ENCODE measurements around the gene LRMDA. TPM values are rescaled to one million over a fixed set of nuclear protein-coding genes. Genes with fewer than 3 reads are reported as not detected.

LRMDA gene
- total RNA-seq, 1 donor = 32.6 TPM

DNA sequence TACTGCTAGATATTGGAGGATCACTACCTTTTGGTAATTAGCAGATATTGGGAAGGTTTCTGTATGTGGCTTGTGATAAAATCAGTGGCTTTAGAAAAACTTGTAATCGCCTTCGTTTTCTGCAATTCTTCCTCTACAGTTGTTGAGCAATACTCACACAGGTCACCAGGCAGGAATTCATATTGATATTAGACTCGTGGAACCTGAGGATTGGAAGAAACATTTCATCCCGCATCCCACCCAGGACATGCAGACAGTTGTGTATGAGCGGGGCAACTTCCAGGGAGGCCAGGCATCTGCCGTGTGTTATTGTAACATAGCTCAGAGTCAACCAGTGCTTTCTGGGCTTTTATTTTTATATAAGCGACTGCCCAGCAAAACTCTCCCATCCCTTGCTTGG lies 821.3 kb downstream of the LRMDA start:
- DNase-seq (ENCODE audit: low read depth in 2 of 3, low spot score in 2 of 3) = no peak

DNA sequence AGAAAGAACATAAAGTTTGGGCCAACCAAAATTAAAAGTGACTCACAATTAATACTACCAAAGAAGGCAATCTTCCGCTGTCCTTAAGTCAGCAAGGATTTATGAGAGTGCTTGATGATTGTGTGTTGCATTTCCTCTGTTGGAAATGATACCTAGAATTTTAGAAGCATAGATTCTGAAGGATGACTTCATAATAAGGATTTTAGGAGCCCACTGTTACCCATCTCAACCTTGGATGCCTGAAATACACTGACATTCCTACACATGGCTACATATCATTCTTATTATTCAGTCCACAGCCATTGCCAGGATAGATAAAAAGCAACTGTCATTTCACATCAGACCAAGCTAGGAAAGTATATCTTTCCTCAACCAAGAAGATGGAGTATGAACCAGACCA lies 823.8 kb downstream of the LRMDA start:
- DNase-seq (ENCODE audit: low read depth in 2 of 3, low spot score in 2 of 3) = no peak

DNA sequence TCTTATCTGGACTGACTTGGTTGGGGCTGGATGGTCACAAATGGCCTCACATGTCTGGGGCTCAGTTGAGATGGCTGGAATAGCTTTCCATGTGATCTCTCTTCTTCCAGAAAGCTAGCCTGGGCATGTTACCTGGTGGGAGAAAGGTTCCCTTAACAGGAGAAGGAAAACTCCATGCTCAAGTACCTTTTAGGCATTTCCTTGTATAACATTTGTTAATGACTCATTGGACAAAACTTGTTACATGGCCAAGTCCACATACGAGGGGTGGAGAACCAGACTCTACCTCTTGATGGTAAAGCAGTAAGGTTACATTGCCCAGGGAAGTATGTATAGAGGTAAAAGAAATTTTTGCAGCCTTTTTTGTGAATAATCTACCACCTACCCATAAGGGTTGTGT lies 826.4 kb downstream of the LRMDA start:
- DNase-seq (ENCODE audit: low read depth in 2 of 3, low spot score in 2 of 3) = no peak

DNA sequence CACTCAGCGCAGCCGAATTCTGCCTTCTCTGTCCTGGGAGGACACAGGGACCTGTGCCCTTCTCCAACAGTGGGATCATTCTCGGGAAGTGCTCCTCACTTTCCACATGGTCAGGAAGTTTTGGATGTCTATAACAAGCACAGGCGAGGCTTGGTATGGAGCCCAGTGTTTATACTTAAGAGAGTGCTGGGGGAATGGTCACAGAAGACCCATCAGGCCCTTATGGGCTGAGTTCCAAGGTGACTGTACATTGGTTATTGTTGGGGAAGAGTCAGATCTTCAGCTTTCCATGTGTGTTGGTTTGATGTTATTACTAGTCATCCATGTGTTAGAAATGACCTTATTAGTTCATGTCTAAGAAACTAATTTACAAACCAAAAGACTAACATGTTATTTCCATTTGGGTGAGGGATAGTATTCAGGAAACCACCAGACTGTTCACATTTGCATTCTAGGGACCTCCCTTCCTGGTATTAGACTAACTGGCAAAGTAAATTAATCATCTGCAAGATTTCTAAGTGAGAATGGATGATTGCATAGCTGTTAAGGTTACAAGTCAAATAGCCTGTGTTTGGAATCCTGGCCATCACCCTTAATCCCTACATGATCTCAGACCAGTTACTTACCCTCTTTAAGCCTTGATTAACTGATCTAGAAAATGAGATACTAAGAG lies 834.2 kb downstream of the LRMDA start:
- DNase-seq (ENCODE audit: low read depth in 2 of 3, low spot score in 2 of 3) = no peak

DNA sequence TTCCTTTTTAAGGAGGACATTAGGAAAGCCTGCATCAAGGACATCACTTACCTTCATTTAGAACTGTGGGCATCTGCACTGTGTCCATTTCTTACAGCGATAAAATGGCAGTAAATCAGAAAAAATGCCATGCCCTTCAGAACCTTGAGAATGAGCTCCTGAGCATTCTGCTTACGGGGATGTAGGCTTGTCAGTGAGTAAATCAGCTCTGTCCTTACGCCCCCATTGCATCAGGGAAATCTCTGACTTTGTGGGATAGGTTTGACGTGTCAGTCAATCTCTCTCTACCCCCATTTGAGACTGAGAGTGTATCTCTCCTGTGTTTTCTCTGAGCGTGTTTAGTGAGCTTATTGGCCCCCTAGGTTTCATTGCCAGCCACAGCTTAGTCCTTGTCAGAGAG lies 837.1 kb downstream of the LRMDA start:
- DNase-seq (ENCODE audit: low read depth in 2 of 3, low spot score in 2 of 3) = no peak

DNA sequence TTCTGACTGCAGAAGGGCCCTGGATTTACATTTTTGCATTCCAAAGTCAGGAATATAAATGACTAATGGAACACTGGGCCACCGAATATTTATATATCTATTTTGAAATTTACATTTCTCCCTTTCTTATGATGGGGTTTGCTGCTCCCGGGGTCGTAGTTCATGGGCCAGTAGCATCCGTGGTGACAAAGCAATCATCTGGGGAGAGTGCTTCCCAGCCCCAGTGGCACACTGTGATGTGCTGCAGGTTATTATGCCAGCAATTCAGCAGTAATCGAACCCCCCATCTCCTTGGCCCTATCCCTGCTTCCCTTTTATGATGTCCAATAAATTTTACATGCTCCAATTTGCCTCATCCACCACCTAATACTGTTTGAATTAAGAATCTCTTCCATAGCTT lies 837.5 kb downstream of the LRMDA start:
- DNase-seq (ENCODE audit: low read depth in 2 of 3, low spot score in 2 of 3) = no peak

DNA sequence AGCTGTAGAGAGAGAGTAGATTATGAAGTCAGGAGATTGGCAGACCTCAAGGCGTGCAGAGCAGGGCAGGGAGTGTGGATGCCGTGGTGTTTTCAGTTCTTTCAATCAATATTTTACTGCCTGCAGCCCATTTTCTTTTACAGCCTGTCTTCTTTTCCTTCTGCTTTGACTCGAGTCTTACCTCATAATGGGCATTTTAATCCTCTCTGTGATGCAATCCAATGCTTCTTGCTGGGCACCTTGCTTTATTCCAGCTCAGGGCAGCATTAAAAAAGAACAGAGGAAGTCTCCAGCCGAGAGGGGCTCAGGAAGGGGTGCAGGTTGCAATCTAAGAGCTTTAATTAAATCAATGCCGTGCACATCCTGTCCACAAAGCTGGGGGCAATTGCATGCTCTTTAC lies 839.0 kb downstream of the LRMDA start:
- no peak for DNase-seq (ENCODE audit: low read depth in 2 of 3, low spot score in 2 of 3)

DNA sequence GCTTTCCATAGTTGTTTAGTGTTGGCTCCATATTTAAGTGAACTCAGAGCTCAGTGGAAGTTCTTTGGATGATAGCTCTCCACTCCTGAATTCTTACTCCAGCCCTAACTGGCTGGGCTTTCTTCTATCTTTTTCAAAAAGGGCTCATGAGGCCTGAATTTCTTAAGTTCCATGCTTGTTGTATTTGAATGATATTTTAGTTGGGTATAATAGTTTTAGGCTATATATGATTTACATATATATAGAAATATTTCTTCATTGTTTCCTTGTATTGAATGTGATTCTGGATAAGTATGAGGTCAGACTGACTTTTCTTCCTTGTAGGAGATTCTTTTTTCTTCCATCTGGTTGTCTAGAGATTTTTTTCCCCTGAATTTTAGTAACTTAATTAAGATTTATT lies 843.5 kb downstream of the LRMDA start:
- DNase-seq (ENCODE audit: low read depth in 2 of 3, low spot score in 2 of 3) = no peak

DNA sequence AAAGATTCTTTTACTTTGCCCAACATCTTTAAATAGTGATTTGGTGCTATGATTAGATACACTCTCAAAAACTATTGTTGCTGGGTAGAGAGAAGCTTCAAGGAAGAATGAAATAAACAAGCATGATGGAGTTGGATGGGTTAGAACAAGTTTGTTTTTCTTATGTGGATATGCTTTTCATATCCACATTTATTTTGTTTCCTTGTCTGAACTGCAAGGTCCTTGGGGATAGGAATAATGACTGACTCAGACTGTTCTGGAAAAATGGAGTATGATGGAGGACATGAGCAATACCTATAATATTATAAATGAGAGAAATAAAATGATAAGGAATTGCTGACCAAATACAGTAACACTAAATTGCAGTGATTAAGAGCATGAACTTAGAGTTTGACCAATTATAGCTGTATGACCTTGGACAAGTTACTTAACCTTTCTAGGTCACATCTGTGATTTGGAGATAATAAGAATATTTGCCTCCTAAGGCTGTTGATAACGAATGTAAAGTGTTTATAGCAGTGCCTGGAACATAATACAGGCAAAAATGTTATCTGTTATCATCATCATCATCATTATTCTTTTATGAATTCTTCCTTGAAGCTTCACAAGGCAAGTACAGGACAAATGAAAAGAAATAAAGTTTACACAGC lies 847.5 kb downstream of the LRMDA start:
- DNase-seq (ENCODE audit: low read depth in 2 of 3, low spot score in 2 of 3) = no peak

DNA sequence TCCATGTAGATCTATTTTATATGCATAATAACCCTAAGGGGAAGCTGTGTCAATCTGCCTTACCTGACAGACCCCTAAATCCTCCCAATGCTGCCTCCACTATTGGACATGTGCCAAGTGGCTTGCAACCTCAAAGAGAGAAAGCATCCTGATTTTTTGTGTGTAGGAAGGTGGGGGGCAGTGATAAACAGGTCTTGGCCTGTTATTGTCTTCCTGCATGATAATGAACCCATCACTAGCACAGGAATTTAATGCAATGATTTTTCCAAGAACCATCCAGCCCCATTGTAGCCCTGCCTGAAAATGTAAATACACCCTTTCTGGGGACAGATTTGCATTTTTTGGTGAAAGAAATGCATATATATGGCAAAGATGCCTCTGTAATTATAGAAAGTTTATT lies 850.2 kb downstream of the LRMDA start:
- peak in 1 of 3 donors; percentile 16 for DNase-seq (ENCODE audit: low read depth in 2 of 3, low spot score in 2 of 3)

DNA sequence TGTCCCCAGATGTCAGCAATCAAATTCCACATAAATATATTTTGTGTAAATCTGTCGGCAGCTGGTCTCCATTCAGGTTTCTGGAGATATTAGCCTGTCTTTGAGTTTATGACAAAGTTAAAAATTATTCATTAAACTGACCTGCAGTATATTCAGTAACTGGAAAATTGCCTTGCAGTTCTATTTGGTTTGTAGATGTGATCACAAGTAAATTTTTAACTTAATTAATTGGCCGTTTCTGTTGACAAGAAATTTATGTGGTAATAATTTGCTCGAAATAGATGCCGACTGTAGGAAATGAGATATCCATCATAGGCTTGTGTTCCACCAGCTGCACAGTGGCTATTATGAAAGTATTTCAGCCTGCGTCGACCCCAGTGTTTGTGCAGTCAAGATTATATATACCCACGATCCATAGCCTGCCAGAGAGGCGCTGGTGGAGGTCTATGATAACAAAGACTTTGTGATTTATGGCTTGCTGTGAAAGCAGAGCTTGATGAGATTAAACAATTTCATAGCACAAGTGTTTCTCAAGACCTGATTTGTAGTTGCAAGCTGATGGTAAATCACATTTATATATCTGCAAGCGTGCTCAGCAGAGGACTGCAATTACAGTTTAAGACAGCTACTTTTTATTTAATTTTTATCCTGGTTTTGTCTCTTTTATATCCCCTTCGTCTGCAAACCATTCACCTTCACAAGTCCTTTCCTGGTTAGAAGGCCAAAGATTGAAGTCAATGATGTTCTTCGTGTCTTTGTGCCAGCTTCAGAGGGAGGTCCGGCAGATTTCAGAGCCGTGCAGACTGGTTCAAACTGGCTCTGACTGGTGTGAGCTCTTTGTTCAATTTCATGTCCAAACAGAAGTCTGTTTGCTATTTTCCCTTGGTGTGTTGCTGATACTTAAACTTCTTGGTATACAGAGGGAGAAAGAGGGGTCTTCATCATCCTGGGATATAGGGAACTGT lies 850.9 kb downstream of the LRMDA start:
- peak in 2 of 3 donors; percentile 83 to 97 for DNase-seq (ENCODE audit: low read depth in 2 of 3, low spot score in 2 of 3)

DNA sequence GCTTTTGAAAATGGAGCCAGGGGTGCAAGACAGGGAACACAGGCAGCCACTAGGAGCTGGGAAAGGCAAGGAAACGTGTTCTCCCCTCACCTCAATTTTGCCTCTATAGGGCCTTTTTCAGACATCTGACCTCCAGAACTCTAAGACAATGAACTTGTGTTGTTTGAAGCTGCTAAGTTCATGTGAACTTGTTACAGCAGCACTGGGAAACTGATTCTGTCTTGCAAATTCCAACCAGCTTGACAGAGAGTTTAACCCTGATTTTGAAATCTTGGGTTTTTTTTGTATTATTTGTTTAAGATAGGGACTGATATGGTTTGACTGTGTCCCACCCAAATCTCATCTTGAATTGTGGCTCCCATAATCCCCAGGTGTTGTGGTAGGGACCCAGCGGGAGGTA lies 852.9 kb downstream of the LRMDA start:
- no peak for DNase-seq (ENCODE audit: low read depth in 2 of 3, low spot score in 2 of 3)

DNA sequence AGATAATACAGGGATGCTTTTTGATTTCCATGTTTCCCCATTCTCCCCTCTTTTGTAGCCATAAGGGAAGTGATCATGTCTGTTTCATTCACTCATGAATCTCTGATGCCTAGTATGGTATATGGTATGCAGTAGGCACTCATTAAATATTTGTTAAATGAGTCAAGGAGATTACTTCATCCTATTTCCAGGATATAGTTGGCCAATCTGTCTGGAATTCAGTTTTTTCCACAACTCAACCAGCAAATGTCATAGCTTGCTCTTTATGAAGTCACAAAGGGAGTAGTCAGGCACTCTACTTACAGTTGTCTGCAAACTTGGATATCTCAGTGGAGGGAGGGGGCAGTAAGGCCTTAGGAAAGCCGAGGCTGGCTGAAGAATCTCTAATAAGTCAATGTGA lies 853.6 kb downstream of the LRMDA start:
- DNase-seq (ENCODE audit: low read depth in 2 of 3, low spot score in 2 of 3) = no peak

DNA sequence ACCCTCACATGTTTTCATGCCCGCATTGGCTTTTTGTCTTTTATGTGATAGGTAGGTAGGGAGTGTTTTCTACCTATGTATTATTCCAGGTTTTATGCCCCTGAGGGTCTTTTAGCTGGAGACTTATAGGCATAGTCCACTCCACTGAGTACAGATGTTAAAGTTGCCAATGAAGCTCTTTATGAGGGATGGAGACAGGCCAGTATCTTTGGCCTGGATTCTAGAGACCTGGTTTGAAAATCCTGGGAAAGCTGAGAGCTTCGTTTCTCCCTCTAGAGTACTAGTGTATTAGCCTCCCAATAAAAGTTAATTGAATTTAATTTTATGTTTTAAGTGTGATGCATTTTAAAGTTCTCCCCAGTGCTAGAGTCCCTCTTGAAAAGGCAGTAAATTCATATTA lies 854.1 kb downstream of the LRMDA start:
- DNase-seq (ENCODE audit: low read depth in 2 of 3, low spot score in 2 of 3) = no peak

DNA sequence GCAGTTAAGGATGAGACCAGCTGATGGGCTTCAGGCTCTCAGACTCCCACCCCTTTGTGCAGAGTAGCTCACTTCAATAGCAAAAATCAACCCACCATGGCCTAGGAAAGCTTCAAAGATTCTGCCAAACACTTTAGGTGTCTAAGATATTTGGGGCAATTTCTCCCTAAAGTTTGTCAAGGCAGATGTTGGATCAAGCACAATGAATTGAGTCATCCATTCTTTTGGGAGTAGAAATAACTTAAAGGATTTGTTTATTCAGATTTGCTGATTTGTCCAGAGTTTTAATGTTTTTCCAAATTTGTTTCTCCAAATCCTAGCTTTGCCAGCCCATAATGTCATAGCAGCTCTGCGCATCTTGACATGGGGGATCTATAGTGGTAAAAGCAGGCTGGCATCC lies 855.1 kb downstream of the LRMDA start:
- no peak for DNase-seq (ENCODE audit: low read depth in 2 of 3, low spot score in 2 of 3)

DNA sequence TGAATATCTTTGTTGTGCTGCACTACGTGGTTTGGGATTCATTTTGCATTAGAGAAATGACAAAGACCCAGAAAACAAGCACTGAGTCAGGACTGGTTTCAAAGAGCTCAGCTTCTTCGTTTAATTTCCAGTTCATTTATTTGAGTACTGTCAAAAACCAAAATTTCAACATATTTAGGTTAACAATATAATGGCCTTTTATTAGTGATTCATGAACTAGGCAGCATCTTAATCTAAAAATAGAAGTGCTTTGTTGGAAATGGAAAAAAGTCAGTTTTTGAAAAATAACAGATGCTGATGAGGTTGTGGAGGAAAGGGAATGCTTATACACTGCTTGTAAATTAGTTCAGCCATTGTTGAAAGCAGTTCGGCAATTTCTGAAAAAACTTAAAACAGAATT lies 856.4 kb downstream of the LRMDA start:
- DNase-seq (ENCODE audit: low read depth in 2 of 3, low spot score in 2 of 3) = no peak

DNA sequence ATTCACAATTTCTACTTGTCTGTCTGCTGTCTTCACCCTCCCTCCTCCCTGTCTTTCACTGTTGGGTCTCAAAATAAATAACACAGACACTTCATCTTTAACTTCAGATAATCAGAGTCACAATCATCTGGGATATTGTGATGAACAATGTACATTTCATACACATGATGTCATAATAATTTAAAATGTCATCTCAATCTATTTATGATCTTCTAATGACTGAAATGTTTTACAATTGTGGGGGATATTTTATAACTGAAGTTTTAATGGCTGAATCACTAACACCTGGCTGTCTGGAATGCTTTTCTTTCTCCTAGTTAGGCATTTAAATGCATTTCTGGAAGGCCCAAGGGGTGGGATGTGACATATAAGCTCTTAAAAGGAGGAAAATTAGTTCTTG lies 859.8 kb downstream of the LRMDA start:
- DNase-seq (ENCODE audit: low read depth in 2 of 3, low spot score in 2 of 3) = no peak

DNA sequence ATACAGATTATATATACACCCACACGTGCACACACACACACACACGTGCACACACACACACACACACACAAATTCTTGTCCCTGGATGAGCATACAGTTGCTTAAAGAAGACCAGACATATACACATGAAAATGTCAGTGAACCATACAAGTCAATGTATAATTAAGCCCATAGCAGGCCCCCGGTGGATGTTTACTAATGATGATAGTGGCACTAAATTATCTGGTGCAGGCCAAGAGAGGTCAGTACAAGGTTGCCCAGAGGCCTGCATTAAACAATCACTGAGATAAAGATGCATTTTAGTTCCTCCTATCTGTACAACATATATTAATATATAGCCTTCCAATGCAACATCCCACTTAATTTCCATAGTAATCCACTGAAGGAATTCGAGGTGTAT lies 860.5 kb downstream of the LRMDA start:
- DNase-seq (ENCODE audit: low read depth in 2 of 3, low spot score in 2 of 3) = no peak

DNA sequence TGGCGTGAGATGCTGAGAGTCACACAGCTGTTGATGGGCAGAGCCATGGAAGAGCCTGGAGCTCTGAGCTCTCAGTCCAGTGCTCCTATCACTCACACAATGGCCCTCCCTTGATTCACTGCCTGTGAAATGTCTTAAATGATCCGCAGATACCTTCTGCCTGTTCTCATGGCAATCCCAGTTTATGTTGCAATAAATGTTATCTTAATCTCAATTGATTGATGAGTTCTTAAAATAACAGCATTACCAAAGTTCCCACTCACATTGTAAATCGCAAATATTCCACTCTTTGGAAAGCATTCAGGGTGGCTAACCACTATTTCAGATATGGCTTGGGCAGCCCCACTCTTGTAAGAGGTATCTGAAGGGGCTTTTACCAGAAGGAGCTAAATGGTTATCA lies 865.5 kb downstream of the LRMDA start:
- no peak for DNase-seq (ENCODE audit: low read depth in 2 of 3, low spot score in 2 of 3)

DNA sequence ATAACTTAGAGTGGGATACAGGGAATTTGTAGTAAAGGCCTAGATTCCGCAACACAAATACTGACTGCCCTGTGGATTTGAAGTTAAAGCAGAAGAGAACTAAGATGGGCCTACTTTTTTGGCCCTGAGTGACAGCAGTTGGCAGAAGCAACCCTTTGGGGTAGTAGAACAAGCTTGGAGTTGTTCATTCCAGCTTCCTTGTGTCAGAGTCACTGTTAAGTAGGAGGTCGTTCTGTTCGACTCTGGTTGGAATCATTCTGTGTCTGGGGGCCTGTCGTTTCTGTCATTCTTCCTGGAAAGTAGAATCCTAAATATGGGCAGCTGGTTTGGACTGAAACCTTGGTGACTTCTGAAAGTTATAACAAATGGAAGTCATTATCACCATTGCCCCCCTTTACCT lies 865.9 kb downstream of the LRMDA start:
- no peak for DNase-seq (ENCODE audit: low read depth in 2 of 3, low spot score in 2 of 3)

DNA sequence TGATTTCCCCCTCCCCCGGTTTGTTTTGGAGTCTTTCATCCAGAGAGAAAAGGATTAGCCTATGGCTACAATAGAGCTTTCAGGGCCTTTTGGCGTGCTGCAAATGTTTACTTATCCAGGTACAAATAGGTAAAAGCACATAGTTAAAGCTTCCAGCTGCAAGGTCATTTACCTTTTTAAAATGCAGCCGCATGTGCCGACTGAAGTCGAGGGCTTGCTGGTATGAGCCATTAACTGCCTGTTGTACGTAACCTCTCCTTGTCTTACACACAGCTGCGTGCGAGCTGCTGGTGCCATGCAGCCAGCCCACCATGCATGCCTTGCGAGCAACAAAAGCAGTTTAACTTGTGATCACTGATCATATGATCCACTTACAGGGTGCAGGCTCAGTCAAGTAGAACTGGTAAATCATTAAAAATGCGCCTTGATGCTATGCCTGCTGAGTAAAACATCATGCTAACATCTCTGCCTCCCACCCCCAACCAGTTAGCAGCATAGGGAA lies 866.4 kb downstream of the LRMDA start:
- DNase-seq (ENCODE audit: low read depth in 2 of 3, low spot score in 2 of 3) = no peak
